ENCODE measurements around the gene ZNF562.

ZNF562 gene

DNA sequence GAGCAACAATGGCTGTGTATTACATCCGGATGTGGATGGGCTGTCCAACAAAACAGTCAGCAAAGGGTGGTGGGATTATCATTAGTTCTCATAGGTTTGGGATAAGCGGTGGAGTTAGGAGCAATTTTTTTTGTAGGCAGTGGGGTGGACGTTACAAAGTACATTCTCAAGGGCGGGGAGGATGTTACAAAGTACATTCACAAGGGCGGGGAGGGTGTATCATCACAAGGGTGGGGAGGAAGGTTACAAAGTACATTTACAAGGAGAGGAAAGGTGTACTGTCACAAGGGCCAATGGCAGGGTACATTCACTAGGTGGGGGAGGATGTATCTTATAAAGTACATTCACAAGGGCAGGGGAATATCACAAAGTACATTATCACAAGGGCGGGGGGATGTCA, 33.1 kb downstream of the ZNF562 start:
- no peak for FAIRE-seq

DNA sequence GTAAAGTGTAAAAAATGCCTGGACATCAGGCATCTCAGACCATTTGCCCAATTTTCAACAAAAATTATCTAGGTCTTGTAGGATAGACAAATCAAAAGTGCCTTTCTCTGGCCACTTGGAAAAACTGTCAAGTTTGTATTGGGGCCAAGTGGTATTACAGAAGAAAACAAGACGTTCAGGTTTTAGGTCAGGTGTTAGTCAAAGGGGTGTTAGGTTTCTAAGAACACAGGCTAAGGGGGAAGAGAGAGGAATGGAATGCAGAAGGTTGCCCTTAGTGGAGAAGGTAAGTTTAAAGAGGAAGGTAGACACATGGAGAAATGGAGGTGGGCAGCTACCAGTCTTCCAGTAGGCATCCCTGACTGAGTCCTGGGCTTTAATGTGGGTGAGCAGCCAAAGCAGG, 33.9 kb downstream of the ZNF562 start:
- no peak for FAIRE-seq

DNA sequence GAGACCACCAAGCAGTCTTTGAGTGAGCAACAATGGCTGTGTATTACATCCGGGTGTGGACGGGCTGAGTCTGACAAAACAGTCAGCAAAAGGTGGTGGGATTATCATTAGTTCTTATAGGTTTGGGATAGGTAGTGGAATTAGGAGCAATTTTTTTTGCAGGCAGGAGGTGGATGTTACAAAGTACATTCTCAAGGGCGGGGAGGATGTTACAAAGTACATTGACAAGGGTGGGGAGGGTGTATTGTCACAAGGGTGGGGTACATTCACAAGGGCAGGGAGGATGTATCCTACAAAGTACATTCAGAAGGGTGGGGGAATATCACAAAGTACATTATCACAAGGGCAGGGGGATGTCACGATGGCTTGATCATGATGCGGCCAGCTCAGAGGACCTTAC, 38.9 kb downstream of the ZNF562 start:
- FAIRE-seq = no peak

DNA sequence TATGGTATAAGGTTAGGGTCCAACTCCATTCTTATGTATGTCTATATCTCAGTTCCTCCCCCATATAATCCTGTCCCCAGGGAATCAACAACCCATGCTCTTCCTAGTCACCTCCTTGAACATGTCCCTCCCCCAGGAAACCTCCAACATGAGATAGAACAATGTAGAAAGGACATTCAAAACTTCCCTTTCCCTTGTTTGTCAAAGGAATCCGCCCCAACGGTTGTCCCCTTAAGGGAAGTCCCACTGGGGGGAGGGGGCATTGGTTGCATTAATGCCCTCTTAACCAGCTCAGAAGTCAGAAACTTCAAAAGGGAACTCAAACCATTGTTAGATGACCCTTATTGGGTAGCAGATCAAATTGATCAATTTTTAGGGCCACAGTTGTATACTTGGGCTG, 47.0 kb downstream of the ZNF562 start:
- FAIRE-seq = no peak

DNA sequence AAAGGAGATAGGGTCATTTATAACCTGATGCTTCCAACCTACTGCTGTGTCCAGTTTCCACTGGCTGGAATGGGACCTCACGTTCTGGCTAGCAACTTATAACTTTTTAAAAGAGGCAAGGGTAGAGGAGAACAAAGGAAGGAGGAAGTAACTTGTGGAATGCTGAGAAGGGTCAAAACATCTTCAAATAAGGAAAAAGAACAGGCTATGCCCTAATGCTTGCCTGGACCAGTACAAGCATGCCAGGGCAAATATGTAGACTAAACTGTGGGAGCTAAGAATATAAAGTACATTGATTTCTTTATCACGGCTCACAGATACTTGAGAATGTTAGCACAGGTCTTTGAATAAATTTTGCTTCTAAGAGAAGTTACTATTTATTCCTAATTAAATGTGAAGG, 52.4 kb downstream of the ZNF562 start:
- FAIRE-seq = no peak

DNA sequence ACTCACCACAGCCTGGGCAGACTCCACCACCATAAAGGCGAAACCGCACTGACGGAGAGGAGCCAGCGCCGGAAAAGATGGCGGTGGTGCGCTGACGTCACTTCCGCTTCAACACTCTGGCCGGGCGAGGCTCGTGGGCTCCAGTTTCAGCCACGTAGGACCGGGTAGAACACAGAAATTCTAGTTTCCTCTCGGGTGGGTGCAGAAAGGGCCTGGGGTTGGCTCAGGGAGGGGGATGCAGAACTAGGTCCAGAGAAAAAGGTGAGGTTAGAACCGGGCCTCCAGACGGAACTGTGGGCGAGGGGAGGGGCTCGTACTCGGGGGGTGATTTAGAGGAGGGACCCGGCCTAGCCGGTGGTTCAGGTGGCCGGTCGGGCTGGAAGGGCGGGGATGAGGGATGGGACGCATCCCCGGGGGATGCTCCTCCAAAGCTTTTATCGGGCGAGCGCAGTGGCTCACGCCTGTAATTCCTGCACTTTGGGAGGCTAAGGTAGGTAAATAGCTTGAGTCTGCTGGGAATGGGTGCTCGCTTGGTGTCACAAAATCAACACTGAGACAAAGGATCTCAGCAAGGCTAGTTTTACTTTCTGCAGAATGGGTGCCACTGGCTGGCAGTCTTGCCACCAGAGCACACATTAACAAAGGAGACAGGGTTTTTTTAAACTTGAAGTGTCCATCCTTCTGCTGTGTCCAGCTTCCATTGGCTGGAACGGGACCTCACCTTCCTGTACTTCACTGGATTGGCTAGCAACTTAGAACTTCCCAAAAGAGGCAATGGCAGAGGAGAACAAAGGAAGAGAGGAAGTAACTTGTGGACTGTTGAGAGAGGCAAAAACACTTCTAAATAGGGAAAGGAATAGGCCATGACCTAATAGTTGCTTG, 53.5 kb downstream of the ZNF562 start, which contains the start of gene ZNF561:
TSS of gene ZNF561 (minus strand) at position 77 of the 882 bp plus-strand sequence. CDS start 1,776 bp downstream, outside the sequence.
- no peak for FAIRE-seq

DNA sequence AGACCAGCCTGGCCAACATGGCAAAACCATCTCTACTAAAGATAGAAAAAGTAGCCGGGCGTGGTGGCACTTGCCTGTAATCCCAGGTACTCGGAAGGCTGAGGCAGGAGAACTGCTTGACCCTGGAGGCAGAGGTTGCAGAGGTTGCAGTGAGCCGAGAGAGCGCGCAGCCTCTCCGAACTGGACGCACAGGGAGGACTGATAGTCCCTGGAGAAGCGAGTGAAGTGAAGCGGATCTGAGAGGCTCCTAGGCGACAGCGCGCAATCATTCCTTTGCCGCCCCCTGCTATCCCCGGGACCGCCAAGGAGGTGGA, 54.1 kb downstream of the ZNF562 start:
- no peak for FAIRE-seq

DNA sequence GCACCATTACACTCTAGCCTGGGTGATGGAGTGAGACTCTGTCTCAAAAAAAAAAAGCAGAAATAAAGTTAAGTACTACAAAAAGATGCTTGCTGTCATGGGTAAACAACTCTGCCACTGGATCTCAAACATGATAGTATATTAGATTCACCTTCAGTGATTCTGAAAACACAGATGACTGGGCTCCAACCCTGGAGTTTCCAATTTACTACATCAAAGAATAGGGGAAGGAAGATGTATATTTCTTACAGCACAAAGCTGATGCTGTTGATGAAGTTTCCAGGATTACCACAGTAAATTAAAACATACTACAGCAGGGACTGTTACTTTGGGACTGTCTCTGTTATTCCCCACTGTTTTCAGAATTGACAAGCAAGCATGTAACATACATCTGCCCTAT, 59.1 kb downstream of the ZNF562 start:
- no peak for FAIRE-seq

DNA sequence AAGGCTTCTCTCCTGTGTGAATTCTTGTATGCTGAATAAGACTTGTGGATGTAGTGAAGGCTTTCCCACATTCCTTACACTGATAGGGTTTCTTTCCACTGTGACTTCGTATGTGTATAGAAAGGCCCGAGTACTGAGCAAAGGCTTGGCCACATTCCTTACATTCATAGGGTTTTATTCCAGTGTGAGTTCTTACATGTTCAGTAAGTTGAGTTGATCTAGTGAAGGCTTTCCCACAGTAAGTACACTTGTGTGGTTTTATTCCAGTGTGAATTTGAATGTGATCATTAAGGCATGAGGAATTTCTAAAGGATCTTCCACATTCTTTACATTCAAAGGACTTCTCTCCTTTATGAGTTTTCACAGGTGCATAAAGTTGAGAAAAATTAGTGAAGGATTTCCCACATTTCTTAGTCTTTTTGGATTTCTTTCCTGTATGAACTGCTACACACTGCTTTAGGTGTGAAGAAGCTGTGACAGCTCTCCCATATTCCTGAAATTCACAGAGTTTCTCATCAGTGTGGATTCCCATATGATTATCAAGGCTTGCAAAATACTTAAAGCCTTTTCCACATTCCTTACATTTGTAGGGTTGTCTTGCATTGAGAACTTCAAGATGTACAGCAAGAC, 64.3 kb downstream of the ZNF562 start:
- no peak for FAIRE-seq

DNA sequence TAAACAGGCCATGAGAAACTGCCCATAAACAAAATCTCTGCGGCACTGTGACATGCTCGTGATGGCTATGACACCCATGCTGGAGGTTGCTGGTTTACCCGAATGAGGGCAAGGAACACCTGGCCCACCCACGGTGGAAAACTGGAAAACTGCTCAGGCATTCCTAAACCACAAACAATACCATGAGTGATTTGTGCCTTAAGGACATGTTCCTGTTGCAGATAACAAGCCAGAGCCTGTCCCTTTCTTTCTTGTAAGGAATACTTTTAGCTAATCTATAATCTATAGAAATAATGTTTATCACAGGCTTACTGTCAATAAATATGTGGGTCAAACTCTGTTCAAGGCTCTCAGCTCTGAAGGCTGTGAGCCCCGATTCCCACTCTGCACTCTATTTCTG, 66.0 kb downstream of the ZNF562 start:
- no peak for FAIRE-seq

DNA sequence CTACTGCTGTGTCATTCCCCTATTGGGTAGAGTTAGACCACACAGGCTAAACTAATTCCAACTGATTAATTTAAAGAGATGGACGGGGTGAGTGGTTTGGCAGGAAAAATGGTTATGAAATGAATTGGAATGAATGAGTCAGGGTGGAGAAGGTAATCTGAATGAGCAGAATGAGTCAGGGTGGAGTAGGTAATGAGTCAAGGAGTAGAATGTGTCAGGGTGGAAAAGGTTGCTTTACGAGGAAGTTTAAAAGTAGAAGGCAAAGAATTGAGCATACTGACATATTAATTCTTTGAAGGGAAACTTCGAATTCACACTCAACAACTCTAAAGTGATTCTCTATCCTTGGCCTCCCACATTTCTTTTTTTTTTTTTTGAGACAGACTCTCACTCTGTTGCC, 77.9 kb downstream of the ZNF562 start:
- no peak for FAIRE-seq

Data from TTC549 (cell line).